ENCODE data around the gene RERE.

GRCh38 chr1:8359617-8360481 lies 457.6 kb downstream of the RERE start:
- no peak for TF ChIP-seq YY1 (IDR thresholded peaks at IDR 0.05; ENCODE audit: low read depth)
- TF ChIP-seq REST (IDR thresholded peaks at IDR 0.05; ENCODE audit: low read depth, low read length): no peak
- TF ChIP-seq, protein P1, sequence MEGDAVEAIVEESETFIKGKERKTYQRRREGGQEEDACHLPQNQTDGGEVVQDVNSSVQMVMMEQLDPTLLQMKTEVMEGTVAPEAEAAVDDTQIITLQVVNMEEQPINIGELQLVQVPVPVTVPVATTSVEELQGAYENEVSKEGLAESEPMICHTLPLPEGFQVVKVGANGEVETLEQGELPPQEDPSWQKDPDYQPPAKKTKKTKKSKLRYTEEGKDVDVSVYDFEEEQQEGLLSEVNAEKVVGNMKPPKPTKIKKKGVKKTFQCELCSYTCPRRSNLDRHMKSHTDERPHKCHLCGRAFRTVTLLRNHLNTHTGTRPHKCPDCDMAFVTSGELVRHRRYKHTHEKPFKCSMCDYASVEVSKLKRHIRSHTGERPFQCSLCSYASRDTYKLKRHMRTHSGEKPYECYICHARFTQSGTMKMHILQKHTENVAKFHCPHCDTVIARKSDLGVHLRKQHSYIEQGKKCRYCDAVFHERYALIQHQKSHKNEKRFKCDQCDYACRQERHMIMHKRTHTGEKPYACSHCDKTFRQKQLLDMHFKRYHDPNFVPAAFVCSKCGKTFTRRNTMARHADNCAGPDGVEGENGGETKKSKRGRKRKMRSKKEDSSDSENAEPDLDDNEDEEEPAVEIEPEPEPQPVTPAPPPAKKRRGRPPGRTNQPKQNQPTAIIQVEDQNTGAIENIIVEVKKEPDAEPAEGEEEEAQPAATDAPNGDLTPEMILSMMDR (IDR thresholded peaks at IDR 0.05): no peak
- no peak for TF ChIP-seq MAX (IDR thresholded peaks at IDR 0.05; ENCODE audit: low read depth)
- no peak for TF ChIP-seq FOSL2 (IDR thresholded peaks at IDR 0.05; ENCODE audit: borderline replicate concordance, low read depth)
- TF ChIP-seq USF2 (IDR thresholded peaks at IDR 0.05; ENCODE audit: borderline replicate concordance, low read depth, low read length): no peak
- TF ChIP-seq JUND (IDR thresholded peaks at IDR 0.05): no peak
- TF ChIP-seq CHD2 (IDR thresholded peaks at IDR 0.05; ENCODE audit: low read length, partially characterized antibody): no peak
- TF ChIP-seq NFIC (IDR thresholded peaks at IDR 0.05; ENCODE audit: borderline replicate concordance): no peak
- no peak for TF ChIP-seq TEAD4 (IDR thresholded peaks at IDR 0.05; ENCODE audit: borderline replicate concordance, insufficient read depth)
- no peak for TF ChIP-seq GATA2 (CRISPR knock-in tag; IDR thresholded peaks at IDR 0.05)
- TF ChIP-seq POLR2AphosphoS5 (IDR thresholded peaks at IDR 0.05; ENCODE audit: low read depth, low read length): no peak
- TF ChIP-seq, protein P2, sequence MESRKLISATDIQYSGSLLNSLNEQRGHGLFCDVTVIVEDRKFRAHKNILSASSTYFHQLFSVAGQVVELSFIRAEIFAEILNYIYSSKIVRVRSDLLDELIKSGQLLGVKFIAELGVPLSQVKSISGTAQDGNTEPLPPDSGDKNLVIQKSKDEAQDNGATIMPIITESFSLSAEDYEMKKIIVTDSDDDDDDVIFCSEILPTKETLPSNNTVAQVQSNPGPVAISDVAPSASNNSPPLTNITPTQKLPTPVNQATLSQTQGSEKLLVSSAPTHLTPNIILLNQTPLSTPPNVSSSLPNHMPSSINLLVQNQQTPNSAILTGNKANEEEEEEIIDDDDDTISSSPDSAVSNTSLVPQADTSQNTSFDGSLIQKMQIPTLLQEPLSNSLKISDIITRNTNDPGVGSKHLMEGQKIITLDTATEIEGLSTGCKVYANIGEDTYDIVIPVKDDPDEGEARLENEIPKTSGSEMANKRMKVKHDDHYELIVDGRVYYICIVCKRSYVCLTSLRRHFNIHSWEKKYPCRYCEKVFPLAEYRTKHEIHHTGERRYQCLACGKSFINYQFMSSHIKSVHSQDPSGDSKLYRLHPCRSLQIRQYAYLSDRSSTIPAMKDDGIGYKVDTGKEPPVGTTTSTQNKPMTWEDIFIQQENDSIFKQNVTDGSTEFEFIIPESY (IDR thresholded peaks at IDR 0.05; ENCODE audit: borderline replicate concordance, low read depth): no peak

Measured in SK-N-SH (cell line).